GM19043 (cell line): ENCODE measurements around the gene THBS4.
"Not testable (repeated sequence)": the region's sequence is repeated elsewhere in the genome, so short reads cannot be mapped to it uniquely, and the experiment has no call there.

Source experiments
- ATAC-seq: cut with Tn5 transposase; IDR thresholded peaks from one replicate; pipeline ENCODE4 v1.9.1; 2021; ENCODE audit warnings: low read depth; ENCODE audit not compliant: unreplicated experiment

The THBS4 gene

GRCh38 chr5:80111376-80111990, 76.3 kb downstream of the THBS4 start:
- not testable (repeated sequence) for ATAC-seq

GRCh38 chr5:80114860-80115259, 79.7 kb downstream of the THBS4 start:
- ATAC-seq, result no peak

DNA sequence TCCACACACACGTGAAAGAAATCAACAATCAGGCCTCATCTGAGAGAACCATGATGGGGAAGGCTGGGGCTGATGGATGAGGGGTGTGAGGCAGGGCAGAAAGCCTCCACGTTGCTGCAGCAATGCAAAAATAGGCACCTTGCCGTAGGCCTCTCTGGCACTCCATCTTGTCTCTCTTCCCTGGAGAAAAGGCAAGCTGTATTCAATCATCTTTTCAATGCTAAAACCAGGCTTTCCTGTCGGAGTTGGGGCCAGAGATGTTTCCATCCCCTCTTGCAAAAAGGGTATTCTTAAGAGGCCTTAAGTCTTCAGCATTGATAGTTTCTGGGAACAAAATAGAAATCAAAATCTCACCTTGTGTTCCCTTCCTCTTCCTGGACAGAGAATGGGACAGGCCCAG, 80.9 kb downstream of the THBS4 start:
- no peak for ATAC-seq

GRCh38 chr5:80116465-80116864, 81.3 kb downstream of the THBS4 start:
- ATAC-seq, result no peak

- ATAC-seq, result no peak
Measured at GRCh38 chr5:80117446-80117845, 82.3 kb downstream of the THBS4 start.

- no peak for ATAC-seq
Measured at GRCh38 chr5:80119372-80119771, 84.2 kb downstream of the THBS4 start.

- no peak for ATAC-seq
Measured at GRCh38 chr5:80122579-80122978, 87.4 kb downstream of the THBS4 start.

DNA sequence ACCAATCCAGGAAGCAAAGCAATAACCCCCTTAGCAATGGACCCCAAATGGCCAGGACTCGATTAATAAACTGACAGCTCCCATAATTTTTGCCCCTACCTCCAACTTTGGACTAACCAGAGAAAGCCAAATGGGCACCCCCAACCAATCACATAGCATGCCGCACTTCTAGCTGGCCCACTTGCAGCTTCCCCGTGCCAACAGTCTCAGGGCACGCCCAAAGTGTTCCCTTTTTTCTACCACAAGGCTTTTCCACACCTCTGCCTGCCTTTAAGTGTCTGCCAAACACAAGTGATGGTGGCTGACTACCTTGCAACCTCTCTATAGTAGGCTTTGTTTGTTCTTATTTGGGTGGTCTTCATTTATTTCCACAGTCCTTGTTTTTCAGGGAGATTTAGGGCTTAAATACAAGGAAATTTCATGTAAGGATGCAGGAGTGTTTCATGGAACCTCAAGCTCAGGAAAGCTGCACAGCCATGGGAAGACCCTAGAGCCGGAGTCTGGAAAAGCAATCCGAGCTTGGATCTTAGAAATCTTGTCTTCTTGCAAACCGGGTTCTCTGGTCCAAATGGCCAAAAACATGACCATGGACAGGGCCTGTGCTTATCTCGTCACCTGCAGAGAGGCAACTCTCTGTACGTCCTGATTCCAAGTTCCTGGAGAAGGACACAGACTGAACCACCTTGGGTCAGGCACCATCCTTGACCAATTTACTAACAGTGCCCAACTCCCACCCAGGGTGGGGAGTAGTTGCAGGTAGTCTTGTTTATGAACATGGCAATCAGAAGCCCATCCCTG, 89.2 kb downstream of the THBS4 start:
- ATAC-seq, result no peak

- ATAC-seq, result peak; percentile 77
Measured at GRCh38 chr5:80125022-80125961, 90.1 kb downstream of the THBS4 start.

DNA sequence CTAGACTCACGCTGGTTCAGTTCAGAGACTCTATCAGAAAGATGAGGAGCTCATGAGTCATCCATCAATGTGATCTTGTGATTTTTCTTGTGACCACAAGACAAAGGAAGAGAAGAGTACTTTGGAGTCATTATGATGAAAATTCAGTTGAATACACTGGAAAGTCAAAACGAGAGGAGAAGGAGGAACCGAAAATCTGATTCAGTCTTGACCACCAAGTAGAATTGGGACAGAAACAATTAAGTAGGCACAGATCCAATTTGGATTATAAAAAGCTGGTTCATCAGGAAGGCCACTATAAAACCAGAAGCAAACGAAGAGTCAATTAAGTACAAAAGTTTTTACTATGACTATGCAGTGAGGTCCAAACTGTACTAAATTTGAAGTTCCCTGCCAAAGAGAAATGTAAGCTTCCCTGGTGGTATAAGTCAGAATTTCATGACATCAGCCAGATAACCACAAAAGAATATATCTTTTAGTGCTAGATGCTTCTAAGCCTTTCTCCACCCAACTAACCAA, 90.9 kb downstream of the THBS4 start:
- ATAC-seq, result peak; percentile 61

- no peak for ATAC-seq
Measured at GRCh38 chr5:80127116-80127552, 92.0 kb downstream of the THBS4 start.

DNA sequence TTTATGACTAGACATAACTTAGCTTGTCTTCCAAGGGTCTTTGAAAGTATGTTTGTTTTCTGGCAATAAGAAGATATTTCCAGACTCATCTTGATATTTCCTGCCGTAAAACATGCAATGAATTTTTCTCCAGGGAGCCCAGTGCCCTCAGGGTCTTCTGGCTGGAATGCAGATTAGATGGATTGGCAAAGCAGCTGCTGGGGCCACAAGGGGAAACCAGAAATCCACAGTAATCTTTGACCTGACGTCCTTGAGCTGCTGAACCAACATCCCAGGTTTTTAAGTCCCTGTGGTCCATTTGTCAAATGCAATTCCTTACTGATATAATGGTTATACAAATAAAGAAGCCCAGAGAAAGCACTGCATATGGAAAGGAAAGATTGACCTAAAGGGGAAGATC, 93.0 kb downstream of the THBS4 start:
- no peak for ATAC-seq

DNA sequence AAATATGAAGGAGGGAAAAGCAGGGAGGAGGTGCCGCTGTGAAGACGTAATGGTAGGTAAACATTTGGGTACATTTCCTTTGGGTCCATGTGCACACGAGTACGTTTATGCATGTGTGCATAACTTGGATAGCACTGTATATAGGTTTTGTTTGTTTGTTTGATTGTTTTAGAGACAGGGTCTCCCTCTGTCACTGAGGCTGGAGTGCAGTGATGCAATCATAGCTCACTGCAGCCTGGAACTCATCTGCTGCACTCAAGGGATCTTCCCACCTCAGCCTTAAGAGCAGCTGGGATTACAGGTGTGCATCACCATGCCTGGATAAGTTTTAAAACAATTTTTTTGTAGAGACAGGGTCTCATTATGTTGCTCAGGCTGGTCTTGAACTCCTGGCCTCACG, 94.0 kb downstream of the THBS4 start:
- ATAC-seq, result no peak
